Lung (tissue), 12 donors: ENCODE data around the gene GSK3A. TPM values are rescaled to one million over a fixed set of nuclear protein-coding genes. Genes with fewer than 3 reads are reported as not detected.

Experiments
- ATAC-seq: fragments of 200-7000 bp; cut with Tn5 transposase; one replicate; pipeline ENCODE4 v1.9.1; 2020; ENCODE audit warnings: moderate number of reproducible peaks; ENCODE audit not compliant: insufficient read depth, low FRiP score
- DNase-seq, 3 donors: peaks; one replicate each; pipeline ENCODE4 v3.0.0-alpha.2; 2013 to 2017
- H3K27ac ChIP-seq, 2 donors: one replicate each; pipeline ENCODE4 v1.5.1; 2013; ENCODE audit warnings: mild to moderate bottlenecking in 2 of 2, moderate library complexity in 2 of 2, control low read depth in 1 of 2, inconsistent platforms in 1 of 2, low read depth in 1 of 2, low read length in 1 of 2
- H3K27me3 ChIP-seq, 3 donors: one replicate each; pipeline ENCODE4 v1.5.1; 2013; ENCODE audit warnings: low read length in 2 of 3; ENCODE audit not compliant: control insufficient read depth in 3 of 3, insufficient read depth in 3 of 3
- H3K36me3 ChIP-seq, 4 donors: one replicate each; pipeline ENCODE4 v1.5.1; 2013; ENCODE audit warnings: low read length in 4 of 4, mild to moderate bottlenecking in 1 of 4, moderate library complexity in 1 of 4; ENCODE audit not compliant: control insufficient read depth in 4 of 4, insufficient read depth in 4 of 4
- H3K4me1 ChIP-seq, 5 donors: one replicate each; pipeline ENCODE4 v1.5.1; 2013; ENCODE audit warnings: low read length in 5 of 5, mild to moderate bottlenecking in 2 of 5, moderate library complexity in 1 of 5; ENCODE audit not compliant: control insufficient read depth in 5 of 5, insufficient read depth in 5 of 5
- H3K4me3 ChIP-seq: one replicate; pipeline ENCODE4 v1.5.1; 2013; ENCODE audit warnings: mild to moderate bottlenecking, control low read depth, moderate library complexity
- H3K9ac ChIP-seq, 2 donors: one replicate each; pipeline ENCODE4 v1.5.1; 2013; ENCODE audit warnings: low read length in 2 of 2, control low read depth in 1 of 2; ENCODE audit not compliant: insufficient read depth in 1 of 2
- H3K9me3 ChIP-seq, 4 donors: one replicate each; pipeline ENCODE4 v1.5.1; 2013; ENCODE audit warnings: low read length in 3 of 4, mild to moderate bottlenecking in 1 of 4, moderate library complexity in 1 of 4; ENCODE audit not compliant: control insufficient read depth in 4 of 4, insufficient read depth in 3 of 4
- CTCF ChIP-seq: IDR thresholded peaks from 2 replicates; pipeline ENCODE4 v1.5.1; 2012; ENCODE audit warnings: mild to moderate bottlenecking; ENCODE audit errors: control extremely low read depth, extremely low read depth
- WGBS, 2 donors: extraction: QIAGEN DNeasy Blood & Tissue Kit; methylation state at CpG; one replicate each; pipeline ENCODE4 v1.1.7; 2013; 5-methylcytosine and 5-hydroxymethylcytosine counted together
- polyA plus RNA-seq, 2 donors: library from polyadenylated mRNA; stranded (reverse); fragments of 200-250 nt; gene quantifications; one replicate each; pipeline ENCODE4 v1.2.1, GENCODE V29; 2013
- total RNA-seq, 2 donors: library from RNA; depleted of rRNA in 1 of 2; stranded (reverse); fragments of >200 nt in 1 of 2; gene quantifications; one replicate each; pipeline ENCODE4 v1.2.1, GENCODE V29; 2014 to 2021
- donor health status: control.
- donor health status: control.
- donor health status: Bipolar disorder and iron deficiency.
- donor health status: healthy.
- donor health status: DM: yes; HTN: yes; CAD: no.

GSK3A gene
- total and polyA plus RNA-seq, 4 donors = 23.7 to 54.2 (median 46.2) TPM

GRCh38 chr19:42288387-42288786, 46.0 kb upstream of the GSK3A start:
- no peak for ATAC-seq
- H3K27me3 ChIP-seq = no peaks in the 10 kb centered on the region
- H3K36me3 ChIP-seq = peaks cover 10 to 66% (median 32%) of the 10 kb centered on the region in 4 donors
- H3K4me1 ChIP-seq = peaks cover 12 to 20% (median 16%) of the 10 kb centered on the region in 5 donors
- no peak for DNase-seq
- no peak overlapping the region for H3K4me3 ChIP-seq
- no peak overlapping the region for H3K9ac ChIP-seq
- no peak overlapping the region for H3K27ac ChIP-seq
- 57 to 78% methylated on average over 4 of the region's 4 CpGs for WGBS, 2 donors
- TF ChIP-seq CTCF = no peak
- no peaks in the 10 kb centered on the region for H3K9me3 ChIP-seq

DNA sequence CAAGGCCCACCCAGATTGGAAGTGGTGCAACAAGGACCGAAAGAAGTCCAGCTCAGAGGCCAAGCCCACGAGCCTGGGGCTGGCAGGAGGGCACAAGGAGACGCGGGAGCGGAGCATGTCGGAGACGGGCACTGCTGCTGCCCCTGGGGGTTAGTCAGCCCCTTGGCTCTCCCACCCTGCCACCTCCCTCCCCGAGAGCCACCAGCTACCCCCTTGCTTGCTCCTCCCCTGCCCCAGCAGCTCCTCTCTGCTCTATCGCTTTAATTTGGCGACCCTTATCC, 45.4 kb upstream of the GSK3A start:
- no peak for ATAC-seq
- WGBS, 2 donors = 91 to 95% methylated on average over 10 of the region's 10 CpGs
- no peak overlapping the region for H3K4me3 ChIP-seq
- peaks cover 10 to 60% (median 32%) of the 10 kb centered on the region in 4 donors for H3K36me3 ChIP-seq
- DNase-seq = no peak
- no peak overlapping the region for H3K27ac ChIP-seq
- no peak overlapping the region for H3K9ac ChIP-seq
- no peaks in the 10 kb centered on the region for H3K9me3 ChIP-seq
- no peaks in the 10 kb centered on the region for H3K27me3 ChIP-seq
- TF ChIP-seq CTCF = no peak
- H3K4me1 ChIP-seq = peaks cover 16 to 25% (median 19%) of the 10 kb centered on the region in 5 donors

DNA sequence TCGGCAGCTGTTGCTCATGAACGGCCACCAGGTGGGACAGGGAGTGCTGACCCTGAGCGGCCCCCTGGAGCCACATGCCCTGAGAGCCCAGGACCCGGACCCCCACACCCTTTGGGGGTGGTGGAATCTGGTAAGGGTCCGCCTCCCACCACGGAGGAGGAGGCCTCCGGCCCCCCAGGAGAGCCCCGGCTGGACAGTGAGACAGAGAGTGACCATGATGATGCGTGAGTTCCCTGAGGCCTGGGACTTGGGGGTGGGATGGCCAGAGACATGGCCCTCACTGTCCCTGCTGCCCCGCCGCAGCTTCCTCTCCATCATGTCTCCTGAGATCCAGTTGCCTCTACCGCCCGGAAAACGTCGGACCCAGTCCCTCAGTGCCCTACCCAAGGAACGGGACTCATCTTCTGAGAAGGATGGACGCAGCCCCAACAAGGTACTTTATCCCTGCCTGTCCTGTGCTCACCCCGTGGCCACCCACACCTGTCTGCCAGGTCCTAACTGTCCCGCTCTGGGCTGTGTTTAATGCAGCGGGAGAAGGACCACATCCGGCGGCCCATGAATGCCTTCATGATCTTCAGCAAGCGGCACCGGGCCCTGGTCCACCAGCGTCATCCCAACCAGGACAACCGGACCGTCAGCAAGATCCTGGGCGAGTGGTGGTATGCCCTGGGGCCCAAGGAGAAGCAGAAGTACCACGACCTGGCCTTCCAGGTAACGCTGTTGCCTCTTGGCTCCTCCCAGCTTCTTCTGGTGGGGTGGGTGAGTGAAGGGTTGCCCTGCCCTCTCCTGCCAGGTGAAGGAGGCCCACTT, 44.8 kb upstream of the GSK3A start:
- peak overlapping the region in 1 of 2 donors; percentile 50 for H3K27ac ChIP-seq
- no peak for ATAC-seq
- 91 to 92% methylated on average over 30 of the region's 30 CpGs for WGBS, 2 donors
- H3K27me3 ChIP-seq = no peaks in the 10 kb centered on the region
- no peaks in the 10 kb centered on the region for H3K9me3 ChIP-seq
- DNase-seq = no peak
- H3K4me3 ChIP-seq = no peak overlapping the region
- no peak overlapping the region for H3K9ac ChIP-seq
- TF ChIP-seq CTCF = no peak
- peaks cover 20 to 30% (median 23%) of the 10 kb centered on the region in 5 donors for H3K4me1 ChIP-seq
- peaks cover 9 to 54% (median 31%) of the 10 kb centered on the region in 4 donors for H3K36me3 ChIP-seq
